ENCODE results near the gene SYF2. TPM values are rescaled to one million over a fixed set of nuclear protein-coding genes. Genes with fewer than 3 reads are reported as not detected.
A peak's percentile ranks its signal among the peaks of the same experiment; 100 is the strongest.

The SYF2 gene
- total and polyA plus RNA-seq, 2 of the 13 experiments (the other 11 are each of a cell fraction or from before 2014, with no cell fraction given), result 17.8 to 34.1 TPM

DNA sequence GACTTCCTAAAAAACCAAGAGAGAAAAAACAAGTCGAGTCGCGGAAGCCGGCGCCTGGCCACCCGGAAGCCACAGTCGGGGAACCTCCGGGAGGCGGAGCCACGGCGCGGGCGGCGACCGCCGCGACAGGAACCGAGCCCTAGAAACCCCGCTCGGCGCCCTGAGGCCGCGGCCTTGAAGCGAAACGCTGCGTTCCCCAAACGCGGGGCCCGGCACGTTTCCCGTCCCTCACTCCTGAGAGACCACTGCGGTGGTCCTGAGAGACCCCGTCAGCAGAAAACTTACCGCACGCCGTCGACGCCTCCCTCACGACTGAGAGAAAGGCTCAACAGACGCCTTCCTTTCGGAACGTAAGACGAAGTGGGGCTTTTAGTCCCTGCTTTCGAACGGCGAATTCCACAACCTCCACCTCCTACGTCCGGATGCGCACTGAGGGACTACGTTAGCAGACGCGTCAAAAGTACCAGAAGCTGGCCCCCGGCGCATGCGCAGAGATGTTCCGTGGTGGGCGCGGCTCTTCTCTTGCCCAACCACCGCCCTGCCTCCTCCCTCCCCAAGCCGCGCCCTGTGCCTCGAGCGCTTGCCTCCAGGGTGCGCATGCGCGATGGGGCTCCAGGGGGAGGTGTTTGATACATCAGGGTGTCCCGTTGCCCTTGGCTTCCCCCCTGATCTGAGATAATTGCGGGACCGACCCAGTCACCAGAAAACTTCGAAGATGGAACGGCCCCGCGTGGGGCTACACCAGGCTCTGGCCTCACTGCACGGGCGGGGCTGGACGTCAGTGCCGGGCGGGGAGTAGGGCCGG is 14.9 kb upstream of the SYF2 start, which contains the start of gene RSRP1 (continued):
- TF ChIP-seq KLF15 (CRISPR knock-in tag; IDR thresholded peaks at IDR 0.05; ENCODE audit: borderline replicate concordance), result peak; percentile 33; the same call in 1 of the 2 replicates
- TF ChIP-seq, protein P1, sequence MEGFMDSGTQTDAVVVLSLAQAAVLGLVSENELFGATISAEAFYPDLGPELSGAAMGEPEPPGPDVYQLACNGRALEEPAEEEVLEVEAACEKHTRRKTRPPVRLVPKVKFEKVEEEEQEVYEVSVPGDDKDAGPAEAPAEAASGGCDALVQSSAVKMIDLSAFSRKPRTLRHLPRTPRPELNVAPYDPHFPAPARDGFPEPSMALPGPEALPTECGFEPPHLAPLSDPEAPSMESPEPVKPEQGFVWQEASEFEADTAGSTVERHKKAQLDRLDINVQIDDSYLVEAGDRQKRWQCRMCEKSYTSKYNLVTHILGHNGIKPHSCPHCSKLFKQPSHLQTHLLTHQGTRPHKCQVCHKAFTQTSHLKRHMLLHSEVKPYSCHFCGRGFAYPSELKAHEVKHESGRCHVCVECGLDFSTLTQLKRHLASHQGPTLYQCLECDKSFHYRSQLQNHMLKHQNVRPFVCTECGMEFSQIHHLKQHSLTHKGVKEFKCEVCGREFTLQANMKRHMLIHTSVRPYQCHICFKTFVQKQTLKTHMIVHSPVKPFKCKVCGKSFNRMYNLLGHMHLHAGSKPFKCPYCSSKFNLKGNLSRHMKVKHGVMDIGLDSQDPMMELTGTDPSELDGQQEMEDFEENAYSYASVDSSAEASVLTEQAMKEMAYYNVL (CRISPR knock-in tag; IDR thresholded peaks at IDR 0.05; ENCODE audit: borderline replicate concordance), result 0 out of 2 replicates have a peak, but pooled peaks have one; percentile 50
- peak; percentile 77 for TF ChIP-seq ATF7-NPFF (CRISPR knock-in tag; IDR thresholded peaks at IDR 0.05; ENCODE audit: low read depth)
- TF ChIP-seq ZNF230 (CRISPR knock-in tag; IDR thresholded peaks at IDR 0.05), result no peak
- TF ChIP-seq NFE2 (CRISPR knock-in tag; IDR thresholded peaks at IDR 0.05), result no peak
- peak; percentile 97 for TF ChIP-seq ETV6 (CRISPR knock-in tag; conservative IDR thresholded peaks at IDR 0.05)
- peak; percentile 60 for TF ChIP-seq GATAD2A (CRISPR knock-in tag; IDR thresholded peaks at IDR 0.05)
- peak; percentile 63 for TF ChIP-seq BORCS8-MEF2B (CRISPR knock-in tag; IDR thresholded peaks at IDR 0.05)
- peak; percentile 70; the same call in 1 of the 2 replicates for TF ChIP-seq HDAC2 (CRISPR knock-in tag; IDR thresholded peaks at IDR 0.05)
- peak; percentile 76 for TF ChIP-seq ELF1 (CRISPR knock-in tag; IDR thresholded peaks at IDR 0.05)
- TF ChIP-seq SP1 (IDR thresholded peaks at IDR 0.05), result no peak
- no peak for TF ChIP-seq SP1 (CRISPR knock-in tag; IDR thresholded peaks at IDR 0.05)
- TF ChIP-seq, protein P2, sequence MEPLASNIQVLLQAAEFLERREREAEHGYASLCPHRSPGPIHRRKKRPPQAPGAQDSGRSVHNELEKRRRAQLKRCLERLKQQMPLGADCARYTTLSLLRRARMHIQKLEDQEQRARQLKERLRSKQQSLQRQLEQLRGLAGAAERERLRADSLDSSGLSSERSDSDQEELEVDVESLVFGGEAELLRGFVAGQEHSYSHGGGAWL (CRISPR knock-in tag; IDR thresholded peaks at IDR 0.05), result peak; percentile 83; the same call in 1 of the 2 replicates
- TF ChIP-seq, protein P3, sequence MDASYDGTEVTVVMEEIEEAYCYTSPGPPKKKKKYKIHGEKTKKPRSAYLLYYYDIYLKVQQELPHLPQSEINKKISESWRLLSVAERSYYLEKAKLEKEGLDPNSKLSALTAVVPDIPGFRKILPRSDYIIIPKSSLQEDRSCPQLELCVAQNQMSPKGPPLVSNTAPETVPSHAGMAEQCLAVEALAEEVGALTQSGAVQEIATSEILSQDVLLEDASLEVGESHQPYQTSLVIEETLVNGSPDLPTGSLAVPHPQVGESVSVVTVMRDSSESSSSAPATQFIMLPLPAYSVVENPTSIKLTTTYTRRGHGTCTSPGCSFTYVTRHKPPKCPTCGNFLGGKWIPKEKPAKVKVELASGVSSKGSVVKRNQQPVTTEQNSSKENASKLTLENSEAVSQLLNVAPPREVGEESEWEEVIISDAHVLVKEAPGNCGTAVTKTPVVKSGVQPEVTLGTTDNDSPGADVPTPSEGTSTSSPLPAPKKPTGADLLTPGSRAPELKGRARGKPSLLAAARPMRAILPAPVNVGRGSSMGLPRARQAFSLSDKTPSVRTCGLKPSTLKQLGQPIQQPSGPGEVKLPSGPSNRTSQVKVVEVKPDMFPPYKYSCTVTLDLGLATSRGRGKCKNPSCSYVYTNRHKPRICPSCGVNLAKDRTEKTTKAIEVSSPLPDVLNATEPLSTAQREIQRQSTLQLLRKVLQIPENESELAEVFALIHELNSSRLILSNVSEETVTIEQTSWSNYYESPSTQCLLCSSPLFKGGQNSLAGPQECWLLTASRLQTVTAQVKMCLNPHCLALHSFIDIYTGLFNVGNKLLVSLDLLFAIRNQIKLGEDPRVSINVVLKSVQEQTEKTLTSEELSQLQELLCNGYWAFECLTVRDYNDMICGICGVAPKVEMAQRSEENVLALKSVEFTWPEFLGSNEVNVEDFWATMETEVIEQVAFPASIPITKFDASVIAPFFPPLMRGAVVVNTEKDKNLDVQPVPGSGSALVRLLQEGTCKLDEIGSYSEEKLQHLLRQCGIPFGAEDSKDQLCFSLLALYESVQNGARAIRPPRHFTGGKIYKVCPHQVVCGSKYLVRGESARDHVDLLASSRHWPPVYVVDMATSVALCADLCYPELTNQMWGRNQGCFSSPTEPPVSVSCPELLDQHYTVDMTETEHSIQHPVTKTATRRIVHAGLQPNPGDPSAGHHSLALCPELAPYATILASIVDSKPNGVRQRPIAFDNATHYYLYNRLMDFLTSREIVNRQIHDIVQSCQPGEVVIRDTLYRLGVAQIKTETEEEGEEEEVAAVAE (CRISPR knock-in tag; IDR thresholded peaks at IDR 0.05; ENCODE audit: borderline replicate concordance), result peak; percentile 87
- TF ChIP-seq ZNF136 (CRISPR knock-in tag; IDR thresholded peaks at IDR 0.05; ENCODE audit: low read depth), result peak; percentile 89; the same call in 1 of the 2 replicates
- TF ChIP-seq, protein P4, sequence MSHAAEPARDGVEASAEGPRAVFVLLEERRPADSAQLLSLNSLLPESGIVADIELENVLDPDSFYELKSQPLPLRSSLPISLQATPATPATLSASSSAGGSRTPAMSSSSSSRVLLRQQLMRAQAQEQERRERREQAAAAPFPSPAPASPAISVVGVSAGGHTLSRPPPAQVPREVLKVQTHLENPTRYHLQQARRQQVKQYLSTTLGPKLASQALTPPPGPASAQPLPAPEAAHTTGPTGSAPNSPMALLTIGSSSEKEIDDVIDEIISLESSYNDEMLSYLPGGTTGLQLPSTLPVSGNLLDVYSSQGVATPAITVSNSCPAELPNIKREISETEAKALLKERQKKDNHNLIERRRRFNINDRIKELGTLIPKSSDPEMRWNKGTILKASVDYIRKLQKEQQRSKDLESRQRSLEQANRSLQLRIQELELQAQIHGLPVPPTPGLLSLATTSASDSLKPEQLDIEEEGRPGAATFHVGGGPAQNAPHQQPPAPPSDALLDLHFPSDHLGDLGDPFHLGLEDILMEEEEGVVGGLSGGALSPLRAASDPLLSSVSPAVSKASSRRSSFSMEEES (CRISPR knock-in tag; IDR thresholded peaks at IDR 0.05), result peak; percentile 81
- peak; percentile 73; the same call in 1 of the 2 replicates for TF ChIP-seq ATAD3A (CRISPR knock-in tag; IDR thresholded peaks at IDR 0.05)
- TF ChIP-seq YEATS2 (CRISPR knock-in tag; IDR thresholded peaks at IDR 0.05; ENCODE audit: borderline replicate concordance), result peak; percentile 82
- TF ChIP-seq ZNF83 (CRISPR knock-in tag; IDR thresholded peaks at IDR 0.05; ENCODE audit: borderline replicate concordance), result no peak
- TF ChIP-seq ZNF543 (CRISPR knock-in tag; IDR thresholded peaks at IDR 0.05), result no peak; the same call in 1 of the 2 replicates
- TF ChIP-seq ZNF614 (CRISPR knock-in tag; IDR thresholded peaks at IDR 0.05; ENCODE audit: borderline replicate concordance), result peak; percentile 97
- no peak for TF ChIP-seq ZNF383 (CRISPR knock-in tag; IDR thresholded peaks at IDR 0.05; ENCODE audit: borderline replicate concordance)
- peak; percentile 94 for TF ChIP-seq CEBPG (CRISPR knock-in tag; IDR thresholded peaks at IDR 0.05)

All from HepG2 (cell line).